ENCODE data around the gene PTPN22.

PTPN22 gene

GRCh38 chr1:113811888-113812660 is 59.4 kb downstream of the PTPN22 start, which contains the start of gene RSBN1:
TSS of gene RSBN1 (minus strand) at chr1:113812476. CDS start at chr1:113812412, 64 bp downstream.
- Histone ChIP-seq H3K4me3 (ENCODE audit: control insufficient read depth in 1 of 7, extremely low read depth in 1 of 7, insufficient read depth in 4 of 7, low read depth in 2 of 7, low read length in 6 of 7) (peak within 1 kb of the TSS; percentile 83 to 99 (median 89)), H3K4me1 (ENCODE audit: control extremely low read depth in 1 of 4, control insufficient read depth in 4 of 4, insufficient read depth in 4 of 4, low read length in 3 of 4) (peaks cover 8 to 28% (median 16%) of the 10 kb centered on the region in 4 experiments), H3K36me3 (ENCODE audit: control insufficient read depth in 4 of 4, insufficient read depth in 4 of 4, low read length in 3 of 4) (peaks cover 0 to 7% (median 3%) of the 10 kb centered on the region in 4 experiments), H3K9me3 (ENCODE audit: control extremely low read depth in 1 of 5, control insufficient read depth in 4 of 5, insufficient read depth in 2 of 5, low read depth in 1 of 5, low read length in 4 of 5) (no peaks in the 10 kb centered on the region), H3K27ac (ENCODE audit: insufficient read depth in 1 of 2, low read depth in 1 of 2, low read length in 2 of 2, poor library complexity in 1 of 2, severe bottlenecking in 2 of 2) (peak within 1 kb of the TSS; percentile 93 to 98), H3K27me3 (replicated peaks in 2 of 5; ENCODE audit: control insufficient read depth in 4 of 5, insufficient read depth in 5 of 5, low read length in 4 of 5) (no peaks in the 10 kb centered on the region)
- peak; percentile 99 to 100 (median 100) for DNase-seq
- 0% methylated on average over 77 of the region's 82 CpGs for WGBS (ENCODE audit: insufficient coverage)
- ChIA-PET CTCF (interaction anchor here (0.8 to 1.9 kb wide), 4 partner anchors 29 to 119 kb away, joined by 3 to 11 read pairs (median 4); partner anchors contain the start of gene PHTF1), POLR2A (interaction anchor here (0.5 to 2.2 kb wide), 8 partner anchors 13 to 420 kb away, joined by 3 to 27 read pairs (median 4); partner anchors contain the start of gene PHTF1)

GRCh38 chr1:113811156-113811887 is 60.2 kb downstream of the PTPN22 start:
- H3K9me3 ChIP-seq (ENCODE audit: control extremely low read depth in 1 of 5, control insufficient read depth in 4 of 5, insufficient read depth in 2 of 5, low read depth in 1 of 5, low read length in 4 of 5), result no peaks in the 10 kb centered on the region
- DNase-seq, result peak in 1 of 3 donors; percentile 37
- H3K4me3 ChIP-seq (ENCODE audit: control insufficient read depth in 1 of 7, extremely low read depth in 1 of 7, insufficient read depth in 4 of 7, low read depth in 2 of 7, low read length in 6 of 7), result peak overlapping the region; percentile 83 to 99 (median 89)
- peaks cover 8 to 28% (median 16%) of the 10 kb centered on the region in 4 experiments for H3K4me1 ChIP-seq (ENCODE audit: control extremely low read depth in 1 of 4, control insufficient read depth in 4 of 4, insufficient read depth in 4 of 4, low read length in 3 of 4)
- ChIA-PET CTCF (interaction anchor here (0.7 to 1.9 kb wide), 6 partner anchors 12 to 52 kb away, joined by 3 to 11 read pairs (median 4); partner anchors contain the start of gene PHTF1), POLR2A (interaction anchor here (0.6 to 2.2 kb wide), 5 partner anchors 12 to 58 kb away, joined by 3 to 27 read pairs (median 5); partner anchors contain the start of gene PHTF1)
- 0% methylated on average over 27 of the region's 29 CpGs for WGBS (ENCODE audit: insufficient coverage)
- peak overlapping the region; percentile 93 to 98 for H3K27ac ChIP-seq (ENCODE audit: insufficient read depth in 1 of 2, low read depth in 1 of 2, low read length in 2 of 2, poor library complexity in 1 of 2, severe bottlenecking in 2 of 2)
- peaks cover 0 to 3% (median 3%) of the 10 kb centered on the region in 4 experiments for H3K36me3 ChIP-seq (ENCODE audit: control insufficient read depth in 4 of 4, insufficient read depth in 4 of 4, low read length in 3 of 4)
- H3K27me3 ChIP-seq (replicated peaks in 2 of 5; ENCODE audit: control insufficient read depth in 4 of 5, insufficient read depth in 5 of 5, low read length in 4 of 5), result no peaks in the 10 kb centered on the region

- Histone ChIP-seq H3K27ac (ENCODE audit: insufficient read depth in 1 of 2, low read depth in 1 of 2, low read length in 2 of 2, poor library complexity in 1 of 2, severe bottlenecking in 2 of 2) (peak overlapping the region; percentile 15 to 98), H3K4me1 (ENCODE audit: control extremely low read depth in 1 of 4, control insufficient read depth in 4 of 4, insufficient read depth in 4 of 4, low read length in 3 of 4) (peaks cover 8 to 28% (median 18%) of the 10 kb centered on the region in 4 experiments), H3K9me3 (ENCODE audit: control extremely low read depth in 1 of 5, control insufficient read depth in 4 of 5, insufficient read depth in 2 of 5, low read depth in 1 of 5, low read length in 4 of 5) (no peaks in the 10 kb centered on the region), H3K27me3 (replicated peaks in 2 of 5; ENCODE audit: control insufficient read depth in 4 of 5, insufficient read depth in 5 of 5, low read length in 4 of 5) (no peaks in the 10 kb centered on the region), H3K36me3 (ENCODE audit: control insufficient read depth in 4 of 4, insufficient read depth in 4 of 4, low read length in 3 of 4) (peaks cover 0 to 7% (median 5%) of the 10 kb centered on the region in 4 experiments), H3K4me3 (ENCODE audit: control insufficient read depth in 1 of 7, extremely low read depth in 1 of 7, insufficient read depth in 4 of 7, low read depth in 2 of 7, low read length in 6 of 7) (peak overlapping the region in 6 of 7 experiments; percentile 83 to 99 (median 92))
- 90% methylated on average over 2 of the region's 5 CpGs for WGBS (ENCODE audit: insufficient coverage)
- CTCF ChIA-PET, result no interaction called here
- DNase-seq, result peak in 1 of 3 donors; percentile 5
- POLR2A ChIA-PET, result no interaction called here
Observed at GRCh38 chr1:113809670-113810602, 61.6 kb downstream of the PTPN22 start.

- H3K27ac ChIP-seq (ENCODE audit: insufficient read depth in 1 of 2, low read depth in 1 of 2, low read length in 2 of 2, poor library complexity in 1 of 2, severe bottlenecking in 2 of 2), result no peak overlapping the region
- H3K36me3 ChIP-seq (ENCODE audit: control insufficient read depth in 4 of 4, insufficient read depth in 4 of 4, low read length in 3 of 4), result peaks cover 0 to 7% (median 5%) of the 10 kb centered on the region in 4 experiments
- H3K9me3 ChIP-seq (ENCODE audit: control extremely low read depth in 1 of 5, control insufficient read depth in 4 of 5, insufficient read depth in 2 of 5, low read depth in 1 of 5, low read length in 4 of 5), result no peaks in the 10 kb centered on the region
- H3K4me1 ChIP-seq (ENCODE audit: control extremely low read depth in 1 of 4, control insufficient read depth in 4 of 4, insufficient read depth in 4 of 4, low read length in 3 of 4), result peaks cover 8 to 34% (median 19%) of the 10 kb centered on the region in 4 experiments
- H3K27me3 ChIP-seq (replicated peaks in 2 of 5; ENCODE audit: control insufficient read depth in 4 of 5, insufficient read depth in 5 of 5, low read length in 4 of 5), result no peaks in the 10 kb centered on the region
- H3K4me3 ChIP-seq (ENCODE audit: control insufficient read depth in 1 of 7, extremely low read depth in 1 of 7, insufficient read depth in 4 of 7, low read depth in 2 of 7, low read length in 6 of 7), result peak overlapping the region in 2 of 7 experiments; percentile 83 to 99
- no peak for DNase-seq
- WGBS (ENCODE audit: insufficient coverage), result 100% methylated on average over 3 of the region's 4 CpGs
- CTCF ChIA-PET, result interaction anchor here (0.7 to 1.0 kb wide), 2 partner anchors 37 to 100 kb away, joined by 3 read pairs; no protein-coding TSS in a partner anchor
- POLR2A ChIA-PET, result interaction anchor here (0.6 kb wide), 1 partner anchor 48 kb away, joined by 3 read pairs; no protein-coding TSS in a partner anchor
Observed at GRCh38 chr1:113808450-113809195, 62.9 kb downstream of the PTPN22 start.

- no peak for DNase-seq
- Histone ChIP-seq H3K4me1 (ENCODE audit: control extremely low read depth in 1 of 4, control insufficient read depth in 4 of 4, insufficient read depth in 4 of 4, low read length in 3 of 4) (peaks cover 8 to 28% (median 15%) of the 10 kb centered on the region in 4 experiments), H3K27ac (ENCODE audit: insufficient read depth in 1 of 2, low read depth in 1 of 2, low read length in 2 of 2, poor library complexity in 1 of 2, severe bottlenecking in 2 of 2) (no peak overlapping the region), H3K4me3 (ENCODE audit: control insufficient read depth in 1 of 7, extremely low read depth in 1 of 7, insufficient read depth in 4 of 7, low read depth in 2 of 7, low read length in 6 of 7) (no peak overlapping the region), H3K36me3 (ENCODE audit: control insufficient read depth in 4 of 4, insufficient read depth in 4 of 4, low read length in 3 of 4) (peaks cover 0 to 7% (median 4%) of the 10 kb centered on the region in 4 experiments), H3K27me3 (replicated peaks in 2 of 5; ENCODE audit: control insufficient read depth in 4 of 5, insufficient read depth in 5 of 5, low read length in 4 of 5) (no peaks in the 10 kb centered on the region), H3K9me3 (ENCODE audit: control extremely low read depth in 1 of 5, control insufficient read depth in 4 of 5, insufficient read depth in 2 of 5, low read depth in 1 of 5, low read length in 4 of 5) (no peaks in the 10 kb centered on the region)
- WGBS (ENCODE audit: insufficient coverage), result 93% methylated on average over 3 of the region's 4 CpGs
- POLR2A ChIA-PET, result no interaction called here
- CTCF ChIA-PET, result interaction anchor here (0.7 to 1.7 kb wide), 3 partner anchors 13 to 35 kb away, joined by 4 to 7 read pairs (median 5); no protein-coding TSS in a partner anchor
Observed at GRCh38 chr1:113805639-113806038, 65.9 kb downstream of the PTPN22 start.

GRCh38 chr1:113805256-113805531 is 66.3 kb downstream of the PTPN22 start:
- ChIA-PET CTCF (interaction anchor here (1.4 to 1.7 kb wide), 2 partner anchors 12 to 14 kb away, joined by 5 to 7 read pairs; no protein-coding TSS in a partner anchor), POLR2A (no interaction called here)
- Histone ChIP-seq H3K27me3 (replicated peaks in 2 of 5; ENCODE audit: control insufficient read depth in 4 of 5, insufficient read depth in 5 of 5, low read length in 4 of 5) (no peaks in the 10 kb centered on the region), H3K4me1 (ENCODE audit: control extremely low read depth in 1 of 4, control insufficient read depth in 4 of 4, insufficient read depth in 4 of 4, low read length in 3 of 4) (peaks cover 6 to 25% (median 11%) of the 10 kb centered on the region in 4 experiments), H3K36me3 (ENCODE audit: control insufficient read depth in 4 of 4, insufficient read depth in 4 of 4, low read length in 3 of 4) (peaks cover 0 to 7% (median 4%) of the 10 kb centered on the region in 4 experiments), H3K27ac (ENCODE audit: insufficient read depth in 1 of 2, low read depth in 1 of 2, low read length in 2 of 2, poor library complexity in 1 of 2, severe bottlenecking in 2 of 2) (no peak overlapping the region), H3K4me3 (ENCODE audit: control insufficient read depth in 1 of 7, extremely low read depth in 1 of 7, insufficient read depth in 4 of 7, low read depth in 2 of 7, low read length in 6 of 7) (no peak overlapping the region), H3K9me3 (ENCODE audit: control extremely low read depth in 1 of 5, control insufficient read depth in 4 of 5, insufficient read depth in 2 of 5, low read depth in 1 of 5, low read length in 4 of 5) (no peaks in the 10 kb centered on the region)
- no peak for DNase-seq
- WGBS (ENCODE audit: insufficient coverage), result no CpG with 5 or more reads among the region's 6 CpGs
